IMR-90 (cell line): ENCODE measurements around the gene CIZ1. TPM values are rescaled to one million over a fixed set of nuclear protein-coding genes. Genes with fewer than 3 reads are reported as not detected.

ENCODE experiments used
- ATAC-seq: fragments of 200-7000 bp; cut with Tn5 transposase; 2 replicates; pipeline ENCODE4 v1.9.1; 2020; ENCODE audit warnings: low read depth, mild to moderate bottlenecking, moderate library complexity
- BruUV-seq: library from RNA; stranded (reverse); fragments of 400-500 nt; replicated peaks from 2 replicates; lab custom pipeline; 2021; lab: Mats Ljungman, UMichigan
- CTCF ChIA-PET: fragments of 300-600 bp; formaldehyde crosslinking; extraction: SDS; loops from one replicate; lab custom pipeline; 2021; ENCODE audit warnings: antibody characterized with exemption; lab: Yijun Ruan, JAX
- POLR2A ChIA-PET: fragments of 300-600 bp; sonication (Branson Sonifier 250); formaldehyde crosslinking; loops from one replicate; lab custom pipeline; 2022; ENCODE audit warnings: antibody characterized with exemption; ENCODE audit not compliant: unreplicated experiment; lab: Charles Lee
- DNase-seq: peaks from one replicate; pipeline ENCODE4 v3.0.0; 2013
- H2AFZ ChIP-seq: replicated peaks from 2 replicates; pipeline ENCODE3; 2013; ENCODE audit warnings: low read length, mild to moderate bottlenecking; ENCODE audit not compliant: poor library complexity
- H2AK5ac ChIP-seq: 2 replicates; pipeline ENCODE4 v1.6.1; 2013; ENCODE audit warnings: low read depth, low read length, inconsistent platforms
- H2AK9ac ChIP-seq: replicated peaks from 2 replicates; pipeline ENCODE3; 2013; ENCODE audit warnings: mild to moderate bottlenecking, low read depth, low read length, moderate library complexity; ENCODE audit not compliant: poor library complexity
- H2BK120ac ChIP-seq: 2 replicates; pipeline ENCODE4 v1.6.1; 2013; ENCODE audit warnings: low read depth, low read length, inconsistent platforms
- H2BK15ac ChIP-seq: 3 replicates; pipeline ENCODE4 v1.6.1; 2013; ENCODE audit warnings: low read depth, low read length, inconsistent platforms
- H2BK20ac ChIP-seq: 2 replicates; pipeline ENCODE4 v1.6.1; 2013; ENCODE audit warnings: low read depth, mild to moderate bottlenecking, inconsistent platforms, low read length, moderate library complexity
- H2BK5ac ChIP-seq: 2 replicates; pipeline ENCODE4 v1.6.1; 2013; ENCODE audit warnings: mild to moderate bottlenecking, low read depth, low read length, inconsistent platforms; ENCODE audit not compliant: poor library complexity, severe bottlenecking
- H3K14ac ChIP-seq: replicated peaks from 2 replicates; pipeline ENCODE4 v1.6.1; 2013; ENCODE audit warnings: low read depth, low read length, inconsistent platforms
- H3K18ac ChIP-seq: 2 replicates; pipeline ENCODE4 v1.6.1; 2013; ENCODE audit warnings: low read depth, low read length, control low read depth
- H3K23ac ChIP-seq: 2 replicates; pipeline ENCODE4 v1.6.1; 2013; ENCODE audit warnings: low read depth, low read length, inconsistent platforms
- H3K27ac ChIP-seq: 2 replicates; pipeline ENCODE4 v1.5.1; 2013; ENCODE audit warnings: mild to moderate bottlenecking, control low read depth, low read length; ENCODE audit not compliant: insufficient read depth
- H3K27me3 ChIP-seq: 2 replicates; pipeline ENCODE4 v1.6.1; 2013; ENCODE audit warnings: low read length; ENCODE audit not compliant: control insufficient read depth, insufficient read depth
- H3K36me3 ChIP-seq: 2 replicates; pipeline ENCODE4 v1.6.1; 2013; ENCODE audit warnings: low read length, mixed read lengths; ENCODE audit not compliant: control insufficient read depth, insufficient read depth
- H3K4ac ChIP-seq: 2 replicates; pipeline ENCODE4 v1.6.1; 2013; ENCODE audit warnings: low read depth, low read length, inconsistent platforms
- H3K4me1 ChIP-seq: 2 replicates; pipeline ENCODE4 v1.6.1; 2013; ENCODE audit warnings: low read length, mixed read lengths; ENCODE audit not compliant: control insufficient read depth, insufficient read depth
- H3K4me2 ChIP-seq: 2 replicates; pipeline ENCODE4 v1.6.1; 2013; ENCODE audit warnings: low read depth, mild to moderate bottlenecking, control low read depth, low read length, moderate library complexity
- H3K4me3 ChIP-seq: 2 replicates; pipeline ENCODE4 v1.5.1; 2013; ENCODE audit warnings: low read depth, mild to moderate bottlenecking, control low read depth, low read length, moderate library complexity; ENCODE audit not compliant: insufficient read depth
- H3K56ac ChIP-seq: 2 replicates; pipeline ENCODE4 v1.6.1; 2013; ENCODE audit warnings: low read length, inconsistent platforms; ENCODE audit not compliant: insufficient read depth; ENCODE audit errors: extremely low read depth
- H3K79me1 ChIP-seq, 2 experiments: 2 replicates each; pipeline ENCODE4 v1.6.1; 2013; ENCODE audit warnings: low read length in 2 of 2, inconsistent platforms in 1 of 2, low read depth in 1 of 2
- H3K9ac ChIP-seq: 2 replicates; pipeline ENCODE4 v1.6.1; 2013; ENCODE audit warnings: low read depth, low read length, control low read depth
- H3K9me1 ChIP-seq: 2 replicates; pipeline ENCODE4 v1.6.1; 2013; ENCODE audit warnings: low read length, inconsistent platforms; ENCODE audit not compliant: insufficient read depth
- H3K9me3 ChIP-seq: 2 replicates; pipeline ENCODE4 v1.6.1; 2013; ENCODE audit warnings: low read length; ENCODE audit not compliant: control insufficient read depth, insufficient read depth
- H4K20me1 ChIP-seq: 2 replicates; pipeline ENCODE4 v1.6.1; 2013; ENCODE audit warnings: low read length, inconsistent platforms; ENCODE audit not compliant: insufficient read depth
- H4K5ac ChIP-seq: 2 replicates; pipeline ENCODE4 v1.6.1; 2013; ENCODE audit warnings: mild to moderate bottlenecking, low read depth, low read length, control low read depth
- H4K8ac ChIP-seq, 2 experiments: 2 replicates each; pipeline ENCODE4 v1.6.1; 2013; ENCODE audit warnings: low read depth in 2 of 2, low read length in 2 of 2, control low read depth in 1 of 2, inconsistent platforms in 1 of 2
- H4K91ac ChIP-seq: 2 replicates; pipeline ENCODE4 v1.6.1; 2013; ENCODE audit warnings: low read depth, low read length, inconsistent platforms; ENCODE audit not compliant: insufficient read depth
- CTCF ChIP-seq: conservative IDR thresholded peaks from 2 replicates; pipeline ENCODE4 v1.5.1; 2012; ENCODE audit warnings: mild to moderate bottlenecking, low read depth, low read length, improper control_type of control experiment
- MAFK ChIP-seq: IDR thresholded peaks from 2 replicates; pipeline ENCODE4 v1.6.1; 2012; ENCODE audit warnings: low read depth, low read length, improper control_type of control experiment
- MAZ ChIP-seq: IDR thresholded peaks from 2 replicates; pipeline ENCODE4 v1.6.1; 2012; ENCODE audit warnings: low read depth, mild to moderate bottlenecking, low read length, improper control_type of control experiment, moderate library complexity, borderline replicate concordance
- MXI1 ChIP-seq: IDR thresholded peaks from 2 replicates; pipeline ENCODE4 v1.6.1; 2012; ENCODE audit warnings: low read depth, mild to moderate bottlenecking, low read length, moderate library complexity, borderline replicate concordance
- POLR2A ChIP-seq: IDR thresholded peaks from 2 replicates; pipeline ENCODE4 v1.6.1; 2012; ENCODE audit warnings: mild to moderate bottlenecking, low read depth, low read length
- RFX5 ChIP-seq: IDR thresholded peaks from 2 replicates; pipeline ENCODE4 v1.8.0; 2012; ENCODE audit warnings: low read depth, mild to moderate bottlenecking, low read length, moderate library complexity
- USF2 ChIP-seq: fragments of 150-350 bp; IDR thresholded peaks from 2 replicates; pipeline ENCODE4 v1.6.1; 2017; ENCODE audit warnings: mild to moderate bottlenecking, antibody characterized with exemption, low read length, low read depth
- WGBS, 2 experiments: methylation state at CpG; one replicate each; pipeline versions ENCODE4 v1.1.5 to v1.1.7; 2013; ENCODE audit warnings: missing lambda C conversion rate in 2 of 2; ENCODE audit not compliant: insufficient read length in 1 of 2; ENCODE audit errors: extremely low coverage in 2 of 2; 5-methylcytosine and 5-hydroxymethylcytosine counted together
- dilution Hi-C: fragments of 300-500 bp; cut with HindIII; formaldehyde crosslinking; loops from one replicate; pipeline ENCODE4 v1.14.3; 2018; ENCODE audit warnings: low sequenced_read_pairs; ENCODE audit not compliant: unreplicated experiment
- in situ Hi-C: fragments of 300-500 bp; cut with MboI; formaldehyde crosslinking; loops from 3 replicates; pipeline ENCODE4 v1.14.3; 2019; ENCODE audit warnings: low sequenced_read_pairs, inconsistent platforms, mixed read lengths
- intact Hi-C: fragments of 100-400 bp; cut with micrococcal nuclease; formaldehyde crosslinking; loops from 2 replicates; pipeline ENCODE4 v1.10.0; 2022
- polyA plus RNA-seq, 3 experiments: library from polyadenylated mRNA; depleted of rRNA; stranded (reverse); fragments of >200 nt; gene quantifications; 2 replicates each; pipeline ENCODE4 v1.2.3, GENCODE V29; 2012; ENCODE audit warnings: low replicate concordance in 1 of 3
- total RNA-seq: library from RNA; depleted of rRNA; stranded (reverse); fragments of >200 nt; gene quantifications from 2 replicates; pipeline ENCODE4 v1.2.3, GENCODE V29; 2012

CIZ1 gene
- total and polyA plus RNA-seq, 2 of the 4 experiments (the other 2 are of a cell fraction) = 13.8 to 51.9 TPM

GRCh38 chr9:128159522-128159783 is 31.9 kb downstream of the CIZ1 start:
- no peaks in the 10 kb centered on the region for H3K9me3 ChIP-seq
- DNase-seq = no peak

More at GRCh38 chr9:128159522-128159783, 31.9 kb downstream of the CIZ1 start:
- 0 out of 2 replicates have a peak overlapping the region, but pooled peaks have one; percentile 55 for H4K91ac ChIP-seq
- H4K5ac ChIP-seq = peak overlapping the region; percentile 81
- H3K18ac ChIP-seq = no peak overlapping the region; the same call in 1 of the 2 replicates
- peak overlapping the region; percentile 1; the same call in 1 of the 3 replicates for H2BK15ac ChIP-seq
- H3K9me1 ChIP-seq = peaks cover 5% of the 10 kb centered on the region
- H3K4me3 ChIP-seq = peak overlapping the region; percentile 68
- peak overlapping the region; percentile 64 for H2BK5ac ChIP-seq
- peak overlapping the region; percentile 88 for H2AK9ac ChIP-seq
- peak overlapping the region; percentile 75 for H3K4me2 ChIP-seq
- H2BK20ac ChIP-seq = no peak overlapping the region
- no peak overlapping the region for H3K56ac ChIP-seq
- peaks cover 10 to 36% of the 10 kb centered on the region in 2 experiments; a peak in 3 of 4 replicates for H3K79me1 ChIP-seq
- BruUV-seq = no TSS peak
- H3K14ac ChIP-seq = peak overlapping the region; percentile 81
- peak overlapping the region; percentile 36 for H2AK5ac ChIP-seq
- POLR2A ChIA-PET = interaction anchor here (0.9 kb wide), 1 partner anchor 17 kb away, joined by 3 read pairs; no protein-coding TSS in a partner anchor
- H3K36me3 ChIP-seq = peaks cover 23% of the 10 kb centered on the region
- TF ChIP-seq USF2 (no peak), POLR2A (no peak), MAZ (no peak), CTCF (no peak), MXI1 (no peak), MAFK (no peak), RFX5 (no peak)
- 0 out of 2 replicates have a peak, but pooled peaks cover 3% of the 10 kb centered on the region for H3K27me3 ChIP-seq
- peak overlapping the region; percentile 63 to 94; a peak in 3 of 4 replicates for H4K8ac ChIP-seq
- CTCF ChIA-PET = no interaction called here
- no peak overlapping the region for H3K27ac ChIP-seq
- peak overlapping the region; percentile 89 for H3K4ac ChIP-seq
- peak overlapping the region; percentile 58; the same call in 1 of the 2 replicates for H2BK120ac ChIP-seq
- H3K23ac ChIP-seq = no peak overlapping the region
- WGBS, 2 experiments = 73% methylated on average over 4 of the region's 11 CpGs; no CpG with 5 or more reads in 1 of the 2 experiments
- H4K20me1 ChIP-seq = peaks cover 8% of the 10 kb centered on the region
- intact Hi-C loops = no loop called here
- H3K9ac ChIP-seq = 0 out of 2 replicates have a peak overlapping the region, but pooled peaks have one; percentile 12
- dilution Hi-C loops = no loop called here
- peaks cover 1% of the 10 kb centered on the region; the same call in 1 of the 2 replicates for H3K4me1 ChIP-seq
- ATAC-seq = no peak
- H2AFZ ChIP-seq = peak overlapping the region; percentile 90
- in situ Hi-C loops = no loop called here
